Stimulated activated naive CD4-positive, alpha-beta T cell treated with Interleukin-2 at 50 U/mL for 16 hours (primary cell): ENCODE results near the gene VANGL1.

Experiments
- DNase-seq: peaks from one replicate; lab custom pipeline; 2025; lab: John Stamatoyannopoulos, UW

Gene VANGL1

DNA sequence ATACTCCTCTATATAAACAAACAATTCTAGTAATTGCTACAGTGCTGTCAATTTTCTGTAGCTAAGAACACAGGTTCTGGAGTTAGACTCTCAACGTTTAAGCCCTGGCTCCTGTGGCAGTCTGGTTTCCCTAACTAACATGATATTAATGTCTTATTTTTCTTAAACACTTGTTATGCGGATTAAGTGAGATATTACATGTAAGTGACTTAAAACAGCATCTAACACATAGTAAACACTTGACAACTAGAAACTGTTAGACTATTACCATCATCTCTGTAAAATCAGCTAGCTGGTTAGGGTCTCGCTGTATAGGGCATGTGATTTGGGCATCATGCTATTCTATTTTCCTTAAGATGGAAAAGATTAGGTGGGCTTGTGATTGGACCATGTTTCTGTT, 2.3 kb downstream of the VANGL1 start:
- DNase-seq = no peak

DNA sequence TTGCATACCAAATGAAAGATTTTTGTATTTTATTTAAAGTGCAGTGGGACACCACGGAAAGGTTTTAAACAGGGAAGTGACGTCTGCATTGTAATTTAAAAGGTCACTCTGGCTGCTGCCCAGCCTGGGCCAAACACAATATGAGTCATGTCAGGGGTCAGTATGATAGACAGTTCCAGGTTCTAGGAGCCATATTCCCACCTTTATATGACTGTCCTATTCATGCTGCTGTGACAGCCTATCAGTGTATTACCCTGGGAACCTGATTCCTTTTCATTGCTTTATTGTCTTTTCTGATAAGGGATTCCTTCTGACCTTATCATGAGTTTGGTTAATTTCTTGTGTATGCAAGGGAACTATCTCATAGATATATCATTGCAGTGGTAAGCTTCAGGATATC, 5.3 kb downstream of the VANGL1 start:
- no peak for DNase-seq

DNA sequence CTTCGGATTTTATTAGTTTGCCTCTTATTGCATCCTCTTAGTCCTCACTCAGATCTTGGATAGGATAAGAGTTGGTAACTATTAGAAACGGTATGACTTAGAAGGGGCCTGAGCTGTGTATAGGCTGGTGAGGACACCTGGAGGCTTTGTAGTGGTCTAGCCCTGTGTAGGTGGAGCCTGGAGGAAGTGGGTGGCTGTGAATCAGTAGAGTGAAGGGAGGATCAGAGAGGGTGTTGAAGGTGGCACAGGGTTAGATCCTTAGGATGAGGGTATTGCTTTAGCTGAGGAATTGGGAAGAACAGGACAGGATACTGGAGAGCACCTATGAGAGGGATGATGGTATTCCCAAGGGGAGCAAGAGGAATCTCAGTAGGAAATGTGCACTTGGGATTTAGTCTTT, 5.7 kb downstream of the VANGL1 start:
- DNase-seq = no peak

DNA sequence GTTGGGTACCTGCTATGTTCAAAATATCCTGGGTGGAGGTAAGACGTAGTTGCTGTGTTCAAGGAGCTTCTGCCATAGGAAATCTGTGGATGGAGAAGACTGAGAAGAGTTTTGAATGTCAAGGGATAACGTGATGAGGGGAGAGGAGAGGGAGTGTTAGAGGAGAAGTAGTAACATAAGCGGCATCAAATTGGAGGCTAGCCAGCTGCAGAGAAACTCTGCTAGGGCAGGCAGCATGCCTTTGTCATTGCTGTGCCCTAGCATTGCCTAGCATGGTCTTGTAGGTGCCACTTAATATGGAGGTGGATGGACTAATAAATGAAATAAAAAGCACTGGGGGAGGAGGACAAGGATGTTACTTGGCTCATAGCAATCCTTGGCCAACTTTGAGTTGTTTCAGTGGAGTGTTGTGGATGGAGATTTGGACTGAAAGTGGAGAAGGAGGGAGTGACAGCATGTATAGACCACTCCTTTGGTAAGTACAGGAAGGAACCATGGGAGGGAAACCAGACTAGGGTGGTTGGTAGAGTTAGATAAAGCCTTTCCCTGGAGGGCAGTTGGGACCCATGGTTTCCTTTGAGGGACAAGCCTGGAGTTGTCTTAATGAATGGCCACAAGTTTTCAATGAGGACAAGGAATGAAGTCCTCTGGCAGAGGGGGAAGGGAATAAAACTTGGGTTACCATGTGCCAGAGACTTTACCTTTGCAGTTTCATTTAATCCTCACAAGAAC, 6.3 kb downstream of the VANGL1 start:
- DNase-seq = no peak

DNA sequence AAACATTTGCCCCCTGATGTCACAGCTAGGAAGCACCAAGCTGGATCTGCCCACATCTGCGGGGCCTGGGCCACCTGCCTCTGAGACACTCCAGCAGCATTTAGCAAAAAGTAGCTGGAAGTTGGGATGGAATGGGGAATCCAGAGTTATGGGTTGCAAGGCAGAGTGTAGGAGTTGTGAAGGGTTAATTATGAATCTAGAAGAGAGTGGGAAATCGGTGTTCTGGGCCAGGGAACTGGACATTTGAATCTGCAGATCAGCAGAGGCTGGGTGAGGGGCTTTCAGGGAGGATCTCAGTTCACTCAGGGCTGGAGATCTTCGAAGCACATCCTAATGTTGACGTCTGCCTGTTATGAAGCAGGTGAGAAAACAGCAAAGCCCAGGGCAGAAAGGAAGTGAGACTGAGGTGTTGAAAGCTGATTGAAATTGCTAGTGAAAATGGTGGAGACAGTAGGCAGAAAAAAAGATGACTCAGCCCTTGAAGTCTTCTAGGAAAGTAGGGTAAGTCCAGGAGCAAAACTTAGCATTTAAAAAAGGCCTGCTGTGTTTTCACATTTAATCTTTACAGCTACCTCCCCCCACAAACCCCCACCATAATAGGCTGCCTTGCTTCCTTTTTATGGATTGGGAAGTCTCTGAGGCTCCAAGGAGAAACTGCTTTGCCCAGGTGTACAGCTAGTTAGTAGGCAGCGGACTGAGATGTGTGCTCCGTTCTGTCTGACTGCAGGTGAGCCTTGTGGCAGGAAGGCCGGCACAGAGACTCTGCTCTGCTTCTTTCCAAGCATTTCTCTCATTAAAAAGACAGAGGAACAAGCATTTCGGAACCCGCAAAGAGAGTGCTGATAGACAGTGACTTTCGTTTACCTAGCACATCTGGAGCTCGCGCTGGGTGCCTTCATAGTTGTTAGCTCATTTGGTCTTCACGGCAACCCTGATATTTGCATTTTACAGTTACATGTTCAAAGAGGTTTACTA, 7.2 kb downstream of the VANGL1 start:
- DNase-seq = no peak

DNA sequence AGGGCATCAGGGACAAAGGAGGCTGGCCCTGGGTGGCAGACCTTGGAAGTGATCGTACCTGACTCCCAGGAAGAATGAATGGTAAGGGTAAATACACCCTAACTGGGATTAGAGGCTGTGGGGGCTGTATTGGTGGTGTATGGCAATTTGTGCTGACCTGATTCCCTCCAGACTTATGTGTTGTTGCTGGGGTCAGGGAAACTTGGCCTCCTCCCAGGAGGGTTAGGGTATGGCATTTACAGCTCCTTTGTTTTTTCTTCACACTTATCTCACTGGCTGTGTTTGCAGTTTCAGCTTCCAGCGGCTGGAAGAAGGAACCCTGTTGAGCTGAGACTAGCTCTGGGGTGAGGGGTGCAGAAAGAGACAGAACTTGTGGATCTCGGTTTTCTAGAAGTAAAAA, 8.2 kb downstream of the VANGL1 start:
- DNase-seq = no peak

DNA sequence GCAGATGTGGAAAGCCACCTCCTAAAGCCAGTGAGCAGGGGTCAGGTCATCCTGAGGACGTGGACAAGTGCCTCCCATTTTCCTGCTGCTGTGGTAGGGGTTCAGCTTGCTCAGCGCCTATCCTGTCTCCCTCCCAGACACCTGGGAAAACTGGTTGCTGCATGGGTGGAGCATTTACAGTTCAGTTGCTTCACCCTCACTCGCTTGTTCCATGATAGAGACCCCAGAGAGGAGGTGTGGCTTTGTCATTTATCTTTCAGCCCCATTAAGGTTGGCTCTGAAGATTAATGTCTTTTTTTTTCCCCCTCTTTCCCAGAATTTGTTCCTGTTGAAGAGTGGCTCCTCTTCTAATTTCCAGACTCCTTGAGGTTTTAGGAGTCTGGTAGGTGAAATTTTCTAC, 9.2 kb downstream of the VANGL1 start:
- no peak for DNase-seq

DNA sequence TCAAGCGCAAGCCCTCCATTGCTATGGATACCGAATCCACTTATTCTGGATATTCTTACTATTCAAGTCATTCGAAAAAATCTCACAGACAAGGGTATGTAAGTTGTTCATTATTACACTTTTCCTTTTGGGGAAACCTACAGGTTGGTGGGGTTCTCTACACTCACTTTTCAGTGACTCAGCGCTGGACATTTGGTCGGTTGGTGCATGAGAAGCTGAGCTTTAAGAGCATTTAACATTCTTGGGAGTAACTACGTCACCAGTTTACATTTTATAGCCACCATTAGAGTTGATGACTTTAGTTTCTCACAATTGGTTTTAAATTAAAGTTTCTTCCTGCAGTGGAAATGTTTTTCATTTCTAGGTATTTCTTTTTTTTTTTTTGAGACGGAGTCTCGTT, 9.6 kb downstream of the VANGL1 start:
- DNase-seq = no peak

DNA sequence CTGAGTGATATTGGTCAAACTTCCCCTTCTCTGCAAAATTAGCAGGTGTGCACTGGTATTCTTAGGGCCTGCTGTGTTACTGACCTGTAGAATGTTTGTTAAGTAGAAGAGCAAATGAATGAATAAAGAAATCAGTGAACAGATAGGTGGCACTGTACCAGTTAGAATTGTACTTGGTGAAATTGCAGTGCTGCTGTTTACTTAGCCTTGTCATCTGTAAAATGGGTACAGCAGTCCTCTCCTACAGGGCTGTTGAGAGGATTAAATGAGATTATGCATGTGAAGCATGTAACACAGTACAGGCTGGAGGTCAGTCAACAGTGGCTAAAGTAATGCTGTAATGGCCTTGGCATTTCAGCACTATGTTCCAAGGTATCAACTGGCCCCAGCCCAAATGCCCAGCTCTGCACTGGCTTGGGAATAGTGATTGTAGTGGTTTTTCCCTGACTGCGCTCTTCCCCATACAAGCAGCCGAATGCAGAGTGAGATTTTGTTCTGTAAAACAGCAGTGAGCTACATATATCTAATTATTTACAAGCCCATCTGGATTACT, 10.5 kb downstream of the VANGL1 start:
- DNase-seq = no peak

DNA sequence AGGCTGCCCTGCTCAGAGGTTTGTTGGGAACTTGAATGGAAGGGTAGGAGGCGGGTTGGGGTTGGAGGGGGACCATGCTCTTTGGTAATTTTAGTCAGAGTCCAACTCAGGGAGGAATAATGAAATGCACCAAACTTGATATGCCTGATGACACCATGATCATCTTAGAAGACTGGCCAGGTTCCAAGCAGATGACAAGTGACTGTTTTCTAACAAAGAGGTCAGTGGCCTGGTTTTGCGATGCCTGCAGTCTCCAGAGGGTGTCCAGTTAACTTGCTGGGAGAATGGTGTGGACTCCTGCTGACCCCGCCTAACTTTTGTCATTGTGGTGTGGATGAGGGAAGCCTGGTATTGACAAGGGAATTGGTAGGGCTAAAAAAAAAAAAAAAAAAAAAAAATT, 12.4 kb downstream of the VANGL1 start:
- no peak for DNase-seq

DNA sequence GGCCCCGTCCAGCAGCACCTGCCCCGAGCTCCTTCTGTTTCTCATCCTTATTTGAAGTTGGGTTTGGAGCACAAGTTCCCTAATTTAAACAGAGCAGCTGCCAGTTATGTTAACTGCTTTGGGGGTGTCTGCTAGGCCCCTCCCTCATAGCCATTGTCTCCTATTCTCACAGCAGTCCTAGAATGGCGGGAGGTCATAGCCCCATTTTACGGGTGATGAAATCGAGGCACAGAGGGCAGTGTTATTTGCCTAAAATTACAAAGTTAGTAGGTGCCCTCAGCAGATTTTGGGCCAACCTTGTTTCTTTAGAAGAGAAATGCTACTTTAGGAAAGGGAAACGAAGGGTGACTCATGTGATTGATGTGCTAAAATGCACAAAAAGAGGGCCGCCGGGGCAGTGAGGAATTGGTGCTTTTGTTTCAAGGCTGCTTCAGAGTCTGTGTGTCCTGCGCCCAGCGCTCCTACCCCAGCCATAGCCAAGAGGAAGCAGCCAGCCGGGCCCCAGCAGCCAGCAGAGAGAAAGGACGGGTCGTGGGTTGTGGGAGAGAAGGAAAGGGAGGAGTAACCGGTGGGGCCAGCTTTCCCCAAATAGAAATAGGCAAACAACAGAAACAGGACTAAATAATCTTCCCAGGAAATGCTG, 13.0 kb downstream of the VANGL1 start:
- DNase-seq = no peak

DNA sequence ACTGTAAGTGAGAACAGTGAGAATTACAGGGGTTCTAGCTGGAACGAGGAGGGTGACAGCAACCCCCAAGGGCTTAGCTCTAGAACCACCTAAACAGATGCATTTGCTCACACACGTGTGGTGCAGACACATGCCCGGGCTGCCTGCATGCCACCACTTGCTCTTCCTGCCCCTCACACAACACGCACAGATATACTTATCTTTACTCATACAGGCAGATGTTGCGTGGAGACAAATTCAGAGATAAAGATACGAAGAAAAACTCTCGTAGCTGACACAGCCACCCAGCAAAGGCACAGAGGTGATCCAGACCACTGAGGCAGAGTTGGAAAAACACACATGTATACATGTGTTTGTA, 13.5 kb downstream of the VANGL1 start:
- no peak for DNase-seq

DNA sequence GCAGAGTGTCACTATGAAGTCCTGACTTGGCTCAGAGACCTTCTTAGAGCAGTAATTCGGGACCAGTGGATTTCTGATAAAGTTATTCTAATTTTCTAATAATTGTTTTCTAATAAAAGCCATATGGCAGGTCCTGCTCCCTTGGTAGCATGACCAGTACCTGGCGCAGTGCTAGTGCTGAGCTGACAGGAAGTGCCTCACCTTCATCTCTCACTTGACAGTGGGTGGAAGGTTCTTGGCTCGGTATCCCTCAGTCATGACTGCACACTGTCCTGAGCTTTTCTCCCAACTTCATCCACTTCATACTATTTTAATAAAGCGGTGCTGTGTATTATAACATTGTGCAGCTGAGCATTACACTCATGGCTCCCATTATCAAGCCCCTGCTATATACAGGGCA, 14.1 kb downstream of the VANGL1 start:
- DNase-seq = no peak

DNA sequence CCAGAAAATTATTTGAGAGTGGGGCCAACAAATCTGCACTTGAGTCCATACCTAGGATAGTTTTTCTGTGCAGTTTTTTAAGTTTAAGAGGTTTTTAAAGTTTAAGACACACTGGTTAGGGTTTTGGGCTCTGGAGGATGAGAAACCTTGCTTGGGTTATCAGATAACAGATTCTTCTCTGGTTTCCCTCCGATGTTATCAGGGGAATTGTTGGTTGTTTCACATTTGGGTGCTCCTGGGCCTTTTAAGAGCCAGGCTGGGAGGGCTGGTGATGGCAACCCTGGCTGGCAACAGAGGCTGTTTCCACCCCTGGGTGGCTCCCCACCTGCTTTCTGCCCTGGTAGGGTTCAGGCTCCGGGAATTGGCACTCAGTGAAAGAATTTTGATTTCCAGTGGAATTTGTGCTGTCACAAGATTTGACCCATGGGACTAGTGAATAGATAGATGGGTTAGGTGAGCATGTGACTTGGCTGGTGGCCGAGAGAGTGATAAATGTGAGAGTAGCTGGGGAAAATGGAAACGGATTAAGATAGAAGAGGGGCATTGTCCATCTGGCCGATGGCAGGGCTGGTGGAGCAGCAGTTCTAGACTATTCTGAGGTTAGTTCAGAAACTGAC, 14.8 kb downstream of the VANGL1 start:
- no peak for DNase-seq

DNA sequence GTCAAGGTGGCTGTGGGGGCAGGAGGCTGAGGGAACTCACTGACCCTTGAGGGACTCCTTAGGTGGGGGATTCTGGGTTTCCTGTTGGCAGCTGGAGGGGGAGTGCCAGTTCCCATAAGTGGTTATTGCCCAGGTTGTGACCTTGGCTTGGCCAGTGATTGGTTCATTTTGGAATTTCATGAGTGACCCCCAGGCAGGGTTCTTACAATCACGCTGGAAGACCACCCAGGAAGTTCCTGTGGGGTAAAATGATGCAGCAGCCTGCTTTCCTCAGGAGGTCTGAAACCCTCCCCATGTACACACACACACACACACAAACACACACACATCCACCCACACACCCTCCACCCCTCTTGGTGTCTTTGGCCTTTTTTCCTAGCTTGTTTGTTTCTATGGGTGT, 16.9 kb downstream of the VANGL1 start:
- no peak for DNase-seq

DNA sequence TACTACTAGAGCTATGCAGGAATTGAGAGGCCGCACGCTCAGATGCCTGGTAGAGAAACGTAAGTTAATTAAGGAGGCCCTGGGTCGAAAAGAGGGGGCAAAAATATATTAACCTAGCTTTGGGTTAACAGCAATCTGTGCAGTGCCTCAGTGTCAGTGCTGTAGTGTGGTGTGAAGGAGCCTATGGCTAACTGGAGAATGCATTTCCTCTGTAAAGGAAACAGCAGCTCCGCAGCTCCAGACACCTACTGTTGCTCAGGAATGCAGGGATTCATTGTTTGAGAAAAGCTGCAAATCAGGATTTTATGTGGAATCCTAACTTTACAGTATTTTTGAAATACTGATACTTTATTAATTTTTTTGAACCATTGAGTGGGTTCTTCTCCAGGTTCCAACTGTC, 18.4 kb downstream of the VANGL1 start:
- DNase-seq = no peak

DNA sequence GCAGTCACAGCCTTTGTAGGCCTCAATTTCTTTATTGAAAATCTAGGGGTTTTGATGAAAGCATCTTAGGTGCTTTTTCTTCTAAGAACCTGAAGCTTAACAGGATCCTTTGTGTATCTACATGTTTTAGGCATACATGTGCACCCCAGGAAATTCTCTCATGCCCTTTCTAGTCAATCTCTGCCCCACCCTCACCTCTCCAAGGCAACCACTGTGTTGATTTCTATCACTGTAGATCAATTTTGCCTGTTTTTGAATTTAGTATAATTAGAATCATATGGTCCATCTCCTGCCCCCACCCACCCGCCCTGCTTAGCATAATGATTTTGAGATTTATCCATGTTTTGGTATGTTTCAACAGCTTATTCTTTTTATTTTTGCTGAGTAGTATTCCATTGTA, 19.4 kb downstream of the VANGL1 start:
- no peak for DNase-seq

DNA sequence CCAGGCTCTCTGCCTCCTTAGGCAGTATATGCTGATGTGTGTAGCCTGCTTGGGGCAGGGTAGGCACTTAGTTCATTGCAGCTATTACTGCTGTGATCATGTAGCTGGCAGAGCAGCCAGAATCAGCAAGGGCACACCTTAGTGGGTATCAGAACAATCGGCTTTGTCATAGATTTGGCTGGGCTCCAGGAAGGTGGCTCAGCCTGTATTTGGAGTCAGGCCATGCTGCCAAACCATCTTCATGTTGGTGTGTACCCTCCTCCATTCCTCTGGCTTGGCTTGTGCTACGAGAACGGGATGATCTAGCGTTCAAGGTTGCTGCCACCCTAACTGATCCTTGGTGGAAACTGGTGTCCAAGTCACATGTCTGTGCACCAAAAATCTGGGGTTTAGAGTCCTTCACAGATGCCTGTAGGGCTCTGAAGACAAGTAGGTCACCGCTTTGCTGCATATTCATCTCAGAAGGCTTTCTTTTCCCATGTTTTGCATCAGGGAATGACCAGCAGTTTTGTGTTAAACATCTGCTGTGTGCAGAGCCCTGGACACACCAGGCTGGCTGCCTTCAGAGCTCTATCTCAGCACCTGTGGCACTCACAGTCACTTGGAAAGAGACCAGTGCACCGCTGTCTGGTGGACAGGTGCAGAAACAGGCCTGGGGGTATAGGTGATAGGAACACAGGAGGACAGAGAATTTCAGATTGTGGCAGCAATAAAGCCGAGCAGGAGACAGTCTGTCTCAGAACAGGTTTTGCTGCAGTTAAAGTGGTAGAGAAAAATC, 23.7 kb downstream of the VANGL1 start:
- no peak for DNase-seq

DNA sequence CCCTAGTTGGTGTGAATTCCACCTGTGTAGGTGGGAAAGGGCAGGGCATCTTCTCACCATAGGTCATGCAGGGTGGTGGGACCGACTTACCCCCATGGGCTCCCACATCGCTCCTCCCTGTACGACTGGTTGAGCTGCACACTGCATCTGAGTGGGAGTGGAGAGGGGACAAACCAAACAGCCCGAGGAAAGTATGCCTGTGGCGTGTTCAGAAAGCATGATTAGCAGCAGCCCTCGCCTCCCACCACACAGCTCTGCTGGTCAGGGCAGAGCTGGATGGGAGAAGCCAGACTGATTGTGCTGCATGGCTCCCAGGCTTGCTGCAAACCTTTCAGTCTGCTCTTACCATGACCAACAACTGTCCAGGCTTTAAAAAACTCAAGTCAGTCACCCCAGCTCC, 24.4 kb downstream of the VANGL1 start:
- DNase-seq = no peak

DNA sequence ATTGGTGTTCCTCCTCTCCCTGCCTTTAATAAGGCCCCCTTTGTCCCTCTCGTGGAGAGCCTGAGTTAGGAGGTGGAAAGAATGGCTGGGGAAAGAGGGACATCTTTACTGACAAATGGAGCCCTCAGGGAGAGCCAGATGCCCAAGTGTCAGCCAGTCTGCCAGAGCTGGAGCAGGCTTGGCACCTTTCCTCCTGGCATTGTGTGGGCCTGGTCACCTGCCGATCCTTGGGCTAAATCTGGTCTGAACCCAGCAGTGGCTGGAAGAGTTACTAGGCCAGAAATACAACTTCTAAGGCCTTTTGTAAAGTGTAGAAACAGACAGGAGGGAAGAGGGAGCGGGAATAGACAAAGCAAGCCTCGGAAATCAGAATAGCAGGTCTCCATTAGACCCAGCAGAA, 24.9 kb downstream of the VANGL1 start:
- no peak for DNase-seq

DNA sequence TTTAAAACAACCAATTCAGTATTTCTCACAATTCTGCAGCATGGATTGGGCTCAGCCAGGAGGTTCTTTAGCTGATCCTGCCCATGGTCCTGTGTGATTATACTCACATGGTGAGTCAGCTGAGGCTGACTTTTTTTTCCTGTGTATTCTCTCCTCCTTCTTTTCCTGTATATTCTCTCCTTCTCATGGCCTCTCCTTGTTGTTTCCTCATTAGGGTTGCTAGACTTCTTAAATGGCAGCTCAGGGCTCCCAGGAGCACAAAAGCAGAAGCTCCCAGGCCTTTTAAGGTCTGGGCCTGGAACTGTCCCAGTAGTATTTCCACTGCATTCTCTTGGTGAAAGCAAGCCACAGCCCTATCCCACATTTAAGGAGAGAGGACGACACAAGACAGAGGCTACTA, 26.8 kb downstream of the VANGL1 start:
- no peak for DNase-seq
